UCSD-AML1 (cell line): Measurements from ENCODE around the gene TLE6.
"Not testable (repeated sequence)": the region's sequence is repeated elsewhere in the genome, so short reads cannot be mapped to it uniquely, and the experiment has no call there.

Experiments used
- DNase-seq: peaks from one replicate; lab custom pipeline; 2025; ENCODE audit not compliant: unreplicated experiment; lab: John Stamatoyannopoulos, UW

The TLE6 gene

DNA sequence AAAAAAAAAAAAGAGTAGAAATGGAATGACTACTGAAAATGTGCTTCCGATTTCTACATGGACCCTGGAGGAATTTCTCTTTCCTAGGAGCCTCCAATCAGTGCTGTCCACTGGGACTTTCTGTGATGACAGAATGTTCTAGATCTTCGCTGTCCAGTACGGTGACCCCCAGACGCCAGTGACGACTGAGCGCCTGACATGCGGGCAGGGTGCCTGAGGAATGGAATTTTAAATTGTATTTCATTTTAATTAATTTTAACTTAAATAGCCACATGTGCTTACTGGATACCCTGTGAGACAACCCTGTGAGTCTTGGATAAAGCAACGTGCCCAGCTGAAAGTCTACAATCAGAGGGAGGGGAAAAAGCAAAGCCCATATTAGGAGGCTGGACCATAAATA is 4.1 kb upstream of the TLE6 start:
- DNase-seq = no peak

DNA sequence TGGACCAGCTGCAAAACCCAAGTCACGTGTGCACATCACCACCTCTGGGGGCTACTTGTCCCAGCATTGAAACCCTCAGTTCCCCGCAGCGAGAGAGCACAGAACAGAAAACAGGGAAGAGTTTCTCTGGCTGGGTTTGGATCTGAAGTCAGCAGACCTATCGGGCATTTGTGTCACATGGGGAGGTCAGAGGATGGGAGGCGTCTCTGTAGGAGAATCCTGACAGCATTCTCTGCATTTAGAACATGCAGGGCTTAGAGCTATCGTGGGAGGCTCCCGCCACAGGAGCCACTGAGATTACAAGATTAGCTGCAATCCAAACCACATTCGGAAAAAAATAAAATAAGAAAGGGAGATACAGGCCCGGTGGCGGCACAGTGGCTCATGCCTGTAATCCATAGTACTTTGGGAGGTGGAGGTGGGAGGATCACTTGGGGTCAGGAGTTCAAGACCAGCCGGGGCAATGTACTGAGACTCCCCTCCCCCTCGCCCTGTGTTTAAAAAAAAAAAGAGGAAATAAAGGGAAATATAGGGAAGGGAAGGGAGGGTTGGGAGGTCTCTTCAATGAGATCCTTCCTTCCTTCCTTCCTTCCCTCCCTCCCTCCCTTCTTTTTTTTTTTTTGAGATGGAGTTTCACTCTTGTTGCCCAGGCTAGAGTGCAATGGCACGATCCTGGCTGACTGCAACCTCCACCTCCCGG is 2.9 kb upstream of the TLE6 start:
- peak; percentile 67 for DNase-seq

DNA sequence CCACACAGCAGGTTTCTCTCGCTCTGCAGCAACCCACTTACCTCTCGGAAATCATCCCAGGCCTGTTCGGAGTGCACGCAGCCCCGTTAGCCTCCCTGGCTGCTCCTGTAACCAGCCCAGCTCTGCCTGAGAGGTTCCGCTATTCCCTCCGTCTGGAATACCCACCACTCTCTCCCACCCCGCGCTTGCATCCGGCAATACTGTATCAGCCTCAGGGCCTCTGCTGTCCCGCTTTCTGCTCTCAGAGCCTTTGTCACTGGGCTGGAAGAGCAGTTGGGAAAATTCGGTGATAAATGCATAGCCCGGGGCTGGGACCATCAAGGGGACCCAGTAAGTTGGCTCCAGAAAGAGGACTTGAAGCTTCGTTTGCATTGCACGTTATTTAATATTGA is 759 bp upstream of the TLE6 start:
- DNase-seq = no peak

DNA sequence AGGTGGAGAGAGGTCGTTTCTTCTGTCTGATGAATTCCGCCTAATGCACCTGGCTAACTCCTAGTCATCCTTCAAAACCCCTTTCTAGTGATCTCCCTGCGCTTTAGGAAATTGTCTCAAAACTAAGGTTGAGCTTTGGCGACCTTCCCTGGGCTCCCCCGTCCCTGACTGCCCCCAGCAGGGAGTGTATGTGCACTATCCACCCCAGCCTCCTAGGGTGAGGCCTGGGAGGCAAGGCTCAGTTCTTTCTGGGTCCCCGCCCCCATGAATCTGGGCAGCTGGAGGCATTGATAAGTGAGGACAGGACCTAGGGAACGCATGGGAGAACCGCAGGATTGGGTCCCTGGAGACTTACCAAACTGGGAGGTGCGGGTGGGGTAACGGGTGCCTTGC is 378 bp downstream of the TLE6 start:
- no peak for DNase-seq

DNA sequence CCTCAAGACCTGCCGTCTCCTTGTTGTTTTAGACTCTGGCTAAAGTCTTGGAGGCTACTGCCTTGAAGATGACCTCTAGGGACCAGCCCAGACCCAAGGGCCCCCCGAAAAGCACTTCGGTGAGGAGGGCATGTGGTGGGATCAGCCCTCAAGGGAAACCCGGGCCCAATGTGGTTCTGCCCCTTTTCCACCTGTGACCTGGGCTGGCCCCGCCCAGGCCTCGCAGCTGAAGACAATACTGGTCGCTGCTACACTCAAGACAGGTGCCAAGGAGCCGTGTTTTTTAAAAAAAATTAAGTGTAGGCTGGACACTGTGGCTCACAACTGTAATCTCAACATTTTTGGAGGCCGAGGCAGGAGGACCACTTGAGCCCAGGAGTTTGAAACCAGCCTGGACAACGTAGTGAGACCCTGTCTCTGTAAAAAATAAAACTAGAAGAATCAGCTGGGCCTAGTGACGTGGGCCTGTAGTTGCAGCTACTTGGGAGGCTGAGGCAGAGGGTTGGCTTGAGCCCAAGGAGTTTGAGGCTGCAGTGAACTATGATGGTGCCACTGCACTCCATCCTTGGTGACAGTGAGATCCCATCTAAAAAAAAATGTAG is 903 bp downstream of the TLE6 start:
- DNase-seq = no peak

DNA sequence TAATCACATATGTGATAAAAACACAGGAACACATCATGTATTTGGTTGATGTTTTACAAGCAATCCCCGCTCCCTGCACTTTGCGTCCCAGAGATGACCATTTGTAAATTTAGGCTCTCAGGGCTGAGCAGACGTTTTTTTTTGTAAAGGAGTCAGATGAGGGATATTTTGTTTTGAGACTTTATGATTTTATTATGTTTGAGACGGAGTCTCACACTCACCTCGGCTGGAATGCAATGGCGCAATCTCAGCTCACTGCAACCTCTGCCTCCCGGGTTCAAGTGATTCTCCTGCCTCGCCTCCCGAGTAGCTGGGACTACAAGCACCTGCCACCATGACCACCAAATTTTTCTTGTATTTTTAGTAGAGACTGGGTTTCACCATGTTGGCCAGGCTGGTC is 1.4 kb downstream of the TLE6 start:
- DNase-seq = no peak

DNA sequence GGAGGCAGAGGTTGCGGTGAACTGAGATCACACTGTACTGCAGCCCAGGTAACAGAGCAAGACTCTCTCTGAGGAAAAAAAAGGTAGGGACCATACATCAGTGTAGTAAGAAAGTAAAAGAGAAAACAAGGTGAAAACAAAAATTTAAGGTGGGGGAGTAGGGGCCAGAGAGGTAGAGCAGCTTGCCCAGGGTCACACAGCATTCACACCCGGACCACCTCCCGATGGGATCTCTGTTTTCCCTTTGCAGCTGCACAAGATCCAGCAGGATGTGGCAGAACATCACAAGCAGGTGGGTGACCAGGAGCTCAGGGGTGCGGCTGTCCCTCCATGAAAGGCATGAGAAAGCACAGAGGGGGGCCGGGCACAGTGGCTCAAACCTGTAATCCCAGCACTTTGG is 4.5 kb downstream of the TLE6 start:
- no peak for DNase-seq

DNA sequence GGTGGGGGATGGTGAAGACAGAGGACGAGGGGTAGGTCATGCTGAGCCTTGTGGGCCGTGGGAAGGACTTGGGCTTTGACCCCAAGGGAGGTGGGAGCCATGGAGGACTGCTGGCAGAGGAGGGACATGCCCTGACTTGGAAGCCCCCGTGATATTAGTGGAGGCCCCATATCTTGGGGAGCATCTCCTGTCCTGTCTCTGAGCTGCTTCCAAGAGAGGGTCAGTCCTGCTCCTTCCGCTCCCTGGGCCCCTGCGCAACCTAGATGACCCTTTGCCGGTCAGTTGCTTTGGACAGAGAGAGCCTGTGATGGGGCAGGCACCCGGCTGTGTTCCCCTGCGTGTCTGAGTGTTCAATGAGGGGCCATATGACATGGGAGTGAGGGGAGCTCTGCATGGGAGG is 5.2 kb downstream of the TLE6 start:
- DNase-seq = no peak

DNA sequence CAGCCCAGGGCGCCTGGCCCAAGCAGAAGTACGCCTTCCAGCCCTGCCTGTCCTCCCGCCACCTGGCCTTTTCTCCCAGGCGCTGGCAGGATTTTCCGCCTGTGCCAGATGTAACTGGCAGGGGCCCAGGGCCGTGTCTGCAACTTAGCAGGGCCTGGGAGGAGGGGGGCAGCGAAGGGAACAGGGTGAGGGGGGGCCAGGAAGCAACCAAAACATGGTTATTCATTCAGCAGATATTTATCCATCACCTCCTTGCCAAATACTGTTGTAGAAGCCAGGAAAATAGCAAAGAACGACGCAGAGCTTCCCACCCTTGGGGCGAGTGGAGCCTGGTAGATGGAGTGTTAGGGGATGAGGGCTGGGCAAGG is 5.6 kb downstream of the TLE6 start:
- DNase-seq = no peak

DNA sequence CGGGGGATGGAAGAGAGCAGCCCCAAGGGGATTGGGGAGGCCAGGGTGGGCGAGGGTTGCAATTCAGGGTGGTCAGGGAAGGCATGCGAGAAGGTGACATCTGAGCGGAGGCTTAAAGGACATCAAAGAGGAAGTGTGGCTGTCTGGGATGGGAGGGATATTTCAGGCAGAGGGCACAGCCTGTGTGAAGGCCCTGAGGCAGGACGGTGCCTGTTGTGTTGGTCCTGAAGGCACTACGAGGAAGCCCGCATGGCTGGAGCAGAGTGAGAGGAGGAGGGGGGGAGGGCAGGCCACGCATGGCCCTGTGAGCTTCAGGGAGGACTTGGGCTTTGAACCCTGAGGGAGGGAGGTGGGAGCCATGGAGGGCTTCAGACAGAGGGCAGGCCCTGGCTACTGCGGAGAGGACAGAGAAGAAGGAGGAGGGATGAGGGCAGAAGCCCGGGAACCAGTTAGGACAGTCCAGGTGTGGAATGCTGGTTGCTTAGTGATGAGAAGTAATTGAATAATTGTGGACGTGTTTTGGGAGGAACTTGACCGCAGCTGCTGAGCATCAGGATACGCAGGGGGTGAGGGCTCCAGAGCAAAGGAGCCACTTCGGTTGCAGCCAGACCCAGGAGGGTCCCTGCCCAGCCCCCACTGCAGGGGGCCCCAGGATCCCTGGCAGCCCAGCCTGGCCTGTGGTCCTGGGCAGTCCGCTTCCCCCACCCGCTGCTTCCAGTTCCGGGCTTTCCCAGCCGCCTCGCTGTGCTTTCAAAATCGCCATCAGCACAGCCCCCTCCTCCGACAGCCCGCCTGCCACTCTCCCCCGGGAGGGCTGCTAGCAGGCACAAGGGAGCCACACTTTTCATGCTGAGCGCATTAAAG is 6.2 kb downstream of the TLE6 start:
- peak; percentile 17 for DNase-seq

DNA sequence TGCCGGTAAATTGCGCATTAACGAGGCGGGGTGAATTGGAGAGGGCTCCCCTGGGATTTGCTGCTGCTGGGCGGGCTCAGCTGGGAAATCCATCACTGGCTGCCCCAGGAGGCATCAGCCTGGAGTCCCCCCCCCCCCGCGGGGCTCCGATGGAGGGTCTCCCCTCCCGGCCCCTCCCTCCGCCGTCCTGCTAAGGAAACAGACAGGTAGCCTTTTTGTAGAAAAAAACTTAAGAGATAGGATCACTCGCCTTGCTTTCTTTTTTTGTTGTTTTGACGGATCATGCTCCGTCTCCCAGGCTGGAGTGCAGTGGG is 6.8 kb downstream of the TLE6 start:
- no peak for DNase-seq

DNA sequence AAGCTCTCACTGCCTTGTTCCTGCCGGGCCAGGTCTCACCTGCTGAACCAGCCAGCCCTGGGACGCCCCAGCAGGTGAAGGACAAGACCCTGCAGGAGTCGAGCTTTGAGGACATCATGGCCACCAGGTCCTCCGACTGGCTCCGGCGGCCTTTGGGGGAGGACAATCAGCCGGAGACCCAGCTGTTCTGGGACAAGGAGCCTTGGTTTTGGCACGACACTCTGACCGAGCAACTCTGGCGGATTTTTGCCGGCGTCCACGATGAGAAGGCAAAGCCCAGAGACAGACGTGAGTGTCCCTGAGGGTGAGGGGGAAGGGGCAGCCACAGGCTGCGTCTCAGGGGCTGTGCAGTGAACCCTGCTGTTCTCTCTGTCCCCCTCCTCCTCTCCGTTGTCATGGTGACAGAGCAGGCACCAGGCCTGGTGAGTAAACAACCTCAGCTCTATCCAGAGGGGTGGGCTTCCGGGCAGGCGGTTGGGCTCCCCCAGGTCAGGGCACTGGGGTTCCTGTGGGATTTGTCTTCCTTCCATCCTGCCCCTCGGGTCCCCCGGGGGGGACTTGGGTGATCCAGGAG is 9.7 kb downstream of the TLE6 start:
- DNase-seq = no peak

DNA sequence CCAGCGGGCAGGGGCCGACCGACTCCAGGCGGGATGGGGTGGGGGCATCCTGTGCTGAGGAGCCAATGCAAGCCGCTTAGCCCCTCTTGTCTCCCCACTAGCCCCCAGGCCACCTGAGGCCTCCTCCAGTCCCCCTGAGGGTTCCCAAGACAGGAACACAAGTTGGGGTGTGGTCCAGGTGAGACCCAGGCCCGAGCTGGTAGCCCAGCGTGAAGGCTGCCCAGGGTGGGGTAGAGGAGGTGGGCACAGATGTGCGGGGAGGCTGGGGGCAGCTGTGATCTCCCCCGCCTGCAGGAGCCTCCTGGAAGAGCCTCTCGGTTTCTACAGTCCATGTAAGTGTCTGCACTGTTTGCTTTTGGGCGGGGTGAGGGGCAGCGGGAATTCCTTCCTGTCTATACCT is 10.4 kb downstream of the TLE6 start:
- no peak for DNase-seq

DNA sequence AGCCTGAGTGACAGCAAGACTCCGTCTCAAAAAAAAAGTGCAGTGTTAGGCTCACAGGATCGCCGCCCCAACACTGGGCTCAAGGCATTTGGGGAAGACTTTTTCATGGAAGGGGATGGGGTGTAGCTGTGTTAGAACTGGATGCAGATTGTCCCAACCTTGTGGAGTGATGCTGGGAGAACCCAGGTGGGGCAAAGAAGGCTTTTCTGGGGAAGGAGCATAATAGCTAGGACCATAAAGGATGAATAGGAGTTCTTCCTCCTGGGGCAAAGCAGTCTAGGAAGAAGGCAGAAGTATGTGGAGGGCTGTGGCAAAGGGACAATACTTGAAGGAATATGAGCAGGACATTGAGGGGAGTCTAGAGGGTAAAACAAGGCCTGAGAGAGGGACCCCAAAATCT is 11.2 kb downstream of the TLE6 start:
- DNase-seq = no peak

DNA sequence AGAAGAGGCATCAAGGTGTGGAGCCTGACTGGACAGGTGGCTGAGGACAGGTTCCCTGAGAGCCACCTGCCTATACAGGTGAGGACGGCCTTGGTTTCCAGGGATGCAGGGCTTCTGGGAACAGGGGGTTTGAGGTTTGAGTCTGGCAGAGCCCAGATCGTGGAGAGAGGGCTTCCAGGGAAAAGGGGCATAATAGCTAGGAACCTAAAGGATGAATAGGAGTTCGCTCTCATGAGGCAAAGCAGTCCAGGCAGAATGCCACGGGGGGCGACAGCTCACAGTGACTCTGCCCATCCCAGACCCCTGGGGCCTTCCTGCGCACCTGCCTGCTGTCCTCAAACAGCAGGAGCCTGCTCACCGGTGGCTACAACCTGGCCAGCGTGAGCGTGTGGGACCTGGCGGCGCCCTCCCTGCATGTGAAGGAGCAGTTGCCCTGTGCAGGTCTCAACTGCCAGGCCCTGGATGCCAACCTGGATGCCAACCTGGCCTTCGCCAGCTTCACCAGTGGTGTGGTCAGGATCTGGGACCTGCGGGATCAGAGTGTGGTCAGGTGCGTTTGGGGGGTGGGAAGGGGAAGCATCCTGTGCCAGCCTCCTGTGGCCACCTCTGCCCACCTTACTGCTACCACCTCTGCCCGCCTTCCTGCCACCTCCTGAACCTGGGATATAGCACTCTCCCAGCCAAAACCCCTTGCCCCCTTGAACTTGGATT is 12.0 kb downstream of the TLE6 start:
- no peak for DNase-seq

DNA sequence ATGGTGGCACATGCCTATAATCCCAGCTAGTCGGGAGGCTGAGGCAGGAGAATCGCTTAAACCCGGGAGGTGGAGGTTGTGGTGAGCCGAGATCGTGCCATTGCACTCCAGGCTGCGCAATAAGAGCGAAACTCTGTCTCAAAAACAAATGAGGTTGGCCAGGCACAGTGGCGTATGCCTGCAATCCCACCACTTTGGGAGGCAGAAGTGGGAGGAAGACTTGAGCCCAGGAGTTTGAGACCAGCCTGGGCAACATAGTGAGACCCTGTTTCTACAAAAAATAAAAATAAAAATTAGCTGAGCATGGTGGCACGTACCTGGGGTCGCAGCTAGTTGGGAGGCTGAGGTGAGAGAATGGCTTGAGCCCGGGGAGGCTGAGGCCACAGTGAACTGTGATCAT is 15.0 kb downstream of the TLE6 start:
- DNase-seq = not testable (repeated sequence)

DNA sequence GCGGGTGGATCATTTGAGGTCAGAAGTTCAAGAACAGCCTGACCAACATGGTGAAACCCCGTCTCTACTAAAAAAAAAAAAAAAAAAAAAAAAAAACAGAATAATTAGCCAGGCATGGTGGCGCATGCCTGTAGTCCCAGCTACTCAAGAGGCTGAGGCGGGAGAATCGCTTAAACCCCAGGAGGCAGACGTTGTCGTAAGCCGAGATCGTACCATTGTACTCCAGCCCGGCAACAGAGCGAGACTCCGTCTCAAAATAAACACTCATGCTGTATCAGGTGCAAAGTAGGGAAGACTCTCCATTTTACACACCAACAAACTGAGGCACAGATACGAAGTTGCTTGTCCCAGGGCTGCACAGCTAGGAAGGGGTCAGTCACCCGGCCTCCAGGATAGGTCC is 15.6 kb downstream of the TLE6 start:
- DNase-seq = no peak

DNA sequence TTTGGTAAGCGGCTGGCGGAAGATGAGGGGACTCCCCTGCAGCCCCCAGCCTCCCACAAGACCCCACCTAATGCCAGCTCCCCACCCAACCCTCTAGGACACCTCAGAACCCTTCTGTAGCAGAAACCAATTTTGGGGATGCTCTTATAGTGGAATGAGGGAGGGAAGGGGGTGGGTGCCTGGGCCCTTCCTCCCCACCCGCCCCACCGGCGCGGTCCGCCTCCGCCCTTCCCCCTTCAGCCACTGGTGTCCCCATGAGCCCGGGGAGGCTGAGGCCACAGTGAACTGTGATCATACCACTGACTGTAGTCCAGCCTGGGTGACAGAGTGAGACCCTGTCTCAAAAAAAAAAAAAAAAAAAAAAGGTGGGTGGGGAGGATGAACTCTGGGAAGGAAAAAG is 16.2 kb downstream of the TLE6 start:
- no peak for DNase-seq

DNA sequence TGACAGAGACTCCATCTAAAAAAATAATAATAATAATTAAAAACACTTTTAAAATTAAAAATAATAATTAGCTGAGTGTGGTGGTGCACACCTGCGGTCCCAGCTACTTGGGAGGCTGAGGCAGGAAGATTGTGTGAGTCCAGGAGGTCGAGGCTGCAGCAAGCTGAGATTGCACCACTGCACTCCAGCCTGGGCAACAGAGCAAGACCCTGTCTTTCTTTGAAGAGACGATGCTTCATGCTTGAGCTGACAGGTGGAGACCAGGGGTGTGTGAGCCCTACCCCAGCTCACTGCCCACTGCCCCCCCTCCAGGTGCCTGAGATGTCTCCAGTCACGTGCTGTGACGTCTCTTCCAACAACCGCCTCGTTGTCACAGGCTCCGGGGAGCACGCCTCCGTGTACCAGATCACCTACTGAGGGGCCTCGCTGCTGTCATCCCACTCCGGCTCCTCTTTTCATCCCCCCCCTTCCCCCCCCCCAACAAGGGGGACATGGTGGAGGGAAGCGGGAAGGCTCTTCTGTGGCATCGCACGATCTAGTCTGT is 17.3 kb downstream of the TLE6 start:
- DNase-seq = no peak

DNA sequence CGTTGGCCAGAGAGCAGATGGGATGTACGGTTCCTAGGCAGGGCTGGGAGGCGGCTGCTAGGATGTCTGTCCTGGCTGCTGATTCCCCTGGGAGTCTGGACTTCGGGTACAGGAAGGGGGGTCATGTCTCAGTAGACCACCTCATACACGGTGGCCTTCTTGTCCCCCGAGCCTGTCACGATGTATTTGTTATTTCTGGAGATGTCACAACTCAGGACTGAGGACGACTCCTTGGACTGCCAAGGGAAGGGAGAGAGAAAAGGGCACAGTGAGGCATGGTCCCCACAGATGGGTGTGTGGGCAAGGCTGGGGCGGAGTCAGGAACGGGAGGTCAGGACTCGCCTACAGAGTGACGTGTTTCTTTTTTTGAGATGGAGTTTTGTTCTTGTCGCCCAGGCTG is 20.4 kb downstream of the TLE6 start:
- DNase-seq = no peak

DNA sequence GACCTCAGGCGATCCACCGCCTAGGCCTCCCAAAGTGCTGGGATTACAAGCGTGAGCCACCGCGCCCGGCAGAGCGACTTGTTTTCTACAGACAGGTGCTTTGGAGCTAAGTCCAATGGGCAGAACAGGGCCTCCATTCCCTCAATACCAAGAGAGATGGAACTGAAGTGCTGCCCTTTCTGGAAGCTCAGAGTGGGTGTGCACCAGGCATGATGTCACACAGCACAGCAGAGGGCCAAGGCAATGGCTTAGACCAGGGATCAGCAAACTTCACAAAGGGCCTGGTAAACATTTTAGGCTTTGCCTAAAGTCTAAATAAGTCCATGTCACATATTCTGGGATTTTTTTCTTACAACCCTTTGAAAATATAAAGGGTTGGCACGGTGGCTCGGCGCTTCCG is 21.3 kb downstream of the TLE6 start:
- no peak for DNase-seq
